Smooth muscle cell (in vitro differentiated cells): Measurements from ENCODE around the gene SREBF1. TPM values are rescaled to one million over a fixed set of nuclear protein-coding genes. Genes with fewer than 3 reads are reported as not detected.

ENCODE experiments used
- DNase-seq: peaks from one replicate; lab custom pipeline; 2025; ENCODE audit not compliant: unreplicated experiment; lab: John Stamatoyannopoulos, UW
- H2AFZ ChIP-seq: fragments of 200-600 bp; sonication (generic); 2 replicates; pipeline ENCODE4 v1.6.0; 2016; ENCODE audit warnings: antibody characterized with exemption, low read depth, mild to moderate bottlenecking
- H3F3A ChIP-seq: fragments of 200-600 bp; sonication (generic); 2 replicates; pipeline ENCODE4 v1.6.0; 2017; ENCODE audit warnings: antibody characterized with exemption, low read depth
- H3K27ac ChIP-seq: fragments of 200-600 bp; sonication (generic); 2 replicates; pipeline ENCODE4 v1.5.1; 2016; ENCODE audit warnings: low read depth, mild to moderate bottlenecking
- H3K27me3 ChIP-seq: fragments of 200-600 bp; sonication (generic); 2 replicates; pipeline ENCODE4 v1.6.1; 2016; ENCODE audit warnings: low read depth, mild to moderate bottlenecking
- H3K36me3 ChIP-seq: fragments of 200-600 bp; sonication (generic); 2 replicates; pipeline ENCODE4 v1.5.1; 2016; ENCODE audit warnings: low read depth
- H3K4me1 ChIP-seq: fragments of 200-600 bp; sonication (generic); 2 replicates; pipeline ENCODE4 v1.5.1; 2016; ENCODE audit warnings: low read depth
- H3K4me2 ChIP-seq: fragments of 200-600 bp; sonication (generic); 2 replicates; pipeline ENCODE4 v1.6.0; 2016; ENCODE audit warnings: mild to moderate bottlenecking
- H3K4me3 ChIP-seq: fragments of 200-600 bp; sonication (generic); 2 replicates; pipeline ENCODE4 v1.5.1; 2016; ENCODE audit warnings: mild to moderate bottlenecking
- H3K79me2 ChIP-seq: fragments of 200-600 bp; sonication (generic); 2 replicates; pipeline ENCODE4 v1.6.0; 2016; ENCODE audit warnings: low read depth, mild to moderate bottlenecking
- H3K9ac ChIP-seq: fragments of 200-600 bp; sonication (generic); 2 replicates; pipeline ENCODE4 v1.6.0; 2016; ENCODE audit warnings: low read depth
- H3K9me3 ChIP-seq: fragments of 200-600 bp; sonication (generic); replicated peaks from 2 replicates; pipeline ENCODE4 v1.5.1; 2016; ENCODE audit warnings: low read depth
- H4K20me1 ChIP-seq: fragments of 200-600 bp; sonication (generic); 2 replicates; pipeline ENCODE4 v1.6.0; 2016; ENCODE audit warnings: low read depth
- CTCF ChIP-seq: fragments of 200-600 bp; sonication (generic); IDR thresholded peaks from 2 replicates; pipeline ENCODE4 v1.5.1; 2017; ENCODE audit warnings: borderline replicate concordance, mild to moderate bottlenecking, antibody characterized with exemption; ENCODE audit not compliant: insufficient read depth, poor library complexity, severe bottlenecking
- WGBS: methylation state at CpG from one replicate; pipeline ENCODE4 v1.1.7; 2016; ENCODE audit warnings: low lambda C conversion rate; 5-methylcytosine and 5-hydroxymethylcytosine counted together
- microRNA counts: library from miRNA; unstranded; fragments of <30 nt; microRNA quantifications from one replicate; lab custom pipeline; 2016
- microRNA-seq: library from miRNA; unstranded; fragments of <30 nt; microRNA quantifications from one replicate; pipeline ENCODE4, GENCODE V29; 2016; ENCODE audit warnings: borderline number of aligned reads
- polyA plus RNA-seq: library from polyadenylated mRNA; unstranded; fragments of >200 nt; fragmentation: Nextera tagmentation; extraction: Ambion mirVana; gene quantifications from 2 replicates; pipeline ENCODE4 v1.2.1, GENCODE V29; 2016
- small RNA-seq: library from RNA; depleted of rRNA; stranded (forward); fragments of <200 nt; gene quantifications from one replicate; pipeline ENCODE3, GENCODE V24; 2014
- total RNA-seq: library from RNA; depleted of rRNA; stranded (reverse); fragments of >200 nt; gene quantifications from 2 replicates; pipeline ENCODE4 v1.2.3, GENCODE V29; 2014

Gene SREBF1
- total and polyA plus RNA-seq, 2 experiments from 2014 or later: 23.5 to 45.4 TPM

GRCh38 chr17:17762744-17763105 is 74.1 kb downstream of the SREBF1 start:
- Histone ChIP-seq H3K4me1 (peaks cover 26% of the 10 kb centered on the region), H3F3A (no peaks in the 10 kb centered on the region), H3K27ac (no peak overlapping the region), H2AFZ (no peak overlapping the region), H3K4me3 (no peak overlapping the region), H3K36me3 (no peaks in the 10 kb centered on the region), H3K9me3 (no peaks in the 10 kb centered on the region), H3K4me2 (no peak overlapping the region), H4K20me1 (peaks cover 100% of the 10 kb centered on the region), H3K9ac (no peak overlapping the region), H3K79me2 (peaks cover 84% of the 10 kb centered on the region), H3K27me3 (no peaks in the 10 kb centered on the region)
- WGBS: 85% methylated on average over 5 of the region's 5 CpGs
- no peak for DNase-seq
- no peak for TF ChIP-seq CTCF

MicroRNAs within 50 kb of the gene (microRNA counts, 767-probe panel; counts per million panel counts)
- microRNA hsa-miR-33b-5p (lab: Ali Mortazavi, UCI): 183 counts per million

Small RNA genes within 50 kb of the gene (microRNA-seq; reads per million reads assigned to microRNA genes)
- 28.6 reads per million, percentile 36 among the genes with 10 or more reads in this experiment for gene MIR33B
- gene MIR6777: 4.1 reads per million

Small RNA genes within 50 kb of the gene (small RNA-seq; reads per million reads assigned to genes)
- 0.34 reads per million, percentile 9 among the genes with 10 or more reads in this experiment for gene MIR33B
- gene MIR6777: 0.13 reads per million

Other genes starting within 250 kb of the SREBF1 start
- gene PEMT, start 245.3 kb downstream of the SREBF1 start, total RNA-seq: 39.0 and 43.8 TPM in 2 replicates
- 69.4 and 69.9 TPM in 2 replicates for gene PEMT, start 245.3 kb downstream of the SREBF1 start, polyA plus RNA-seq
- gene RAI1, start 155.5 kb downstream of the SREBF1 start, total RNA-seq: 11.1 and 12.2 TPM in 2 replicates
- 17.6 and 19.2 TPM in 2 replicates for gene RAI1, start 155.5 kb downstream of the SREBF1 start, polyA plus RNA-seq
- 27.0 and 27.3 TPM in 2 replicates for gene TOM1L2, start 135.4 kb upstream of the SREBF1 start, total RNA-seq
- 20.3 and 37.9 TPM in 2 replicates for gene TOM1L2, start 135.4 kb upstream of the SREBF1 start, polyA plus RNA-seq
- 0.72 TPM in 1 of 2 replicates, not detected in the other for gene DRC3, start 135.9 kb upstream of the SREBF1 start, total RNA-seq
- 0.83 and 2.4 TPM in 2 replicates for gene DRC3, start 135.9 kb upstream of the SREBF1 start, polyA plus RNA-seq
- 9.8 and 32.3 TPM in 2 replicates for gene ATPAF2, start 202.2 kb upstream of the SREBF1 start, total RNA-seq
- gene ATPAF2, start 202.2 kb upstream of the SREBF1 start, polyA plus RNA-seq: 31.0 and 51.9 TPM in 2 replicates
- gene GID4, start 202.4 kb upstream of the SREBF1 start, total RNA-seq: 7.7 and 8.4 TPM in 2 replicates
- 6.1 and 7.5 TPM in 2 replicates for gene GID4, start 202.4 kb upstream of the SREBF1 start, polyA plus RNA-seq